K562 (cell line): ENCODE results near the gene MRPS33. TPM values are rescaled to one million over a fixed set of nuclear protein-coding genes. Genes with fewer than 3 reads are reported as not detected.
A peak's percentile ranks its signal among the peaks of the same experiment; 100 is the strongest.

Experiments
- ATAC-seq: fragments of 200-7000 bp; cut with Tn5 transposase; 3 replicates; pipeline ENCODE4 v1.9.1; 2020; ENCODE audit warnings: moderate library complexity
- BruUV-seq: library from RNA; stranded (reverse); fragments of 400-500 nt; replicated peaks from 2 replicates; lab custom pipeline; 2021; lab: Mats Ljungman, UMichigan
- CTCF ChIA-PET: fragments of 300-600 bp; formaldehyde crosslinking; extraction: SDS; loops from one replicate; lab custom pipeline; 2021; ENCODE audit warnings: low intra/inter-chr PET ratio; lab: Yijun Ruan, JAX
- POLR2A ChIA-PET: fragments of 300-600, 350-650 bp; sonication (Branson Sonifier 250); formaldehyde crosslinking; extraction: SDS; loops from one replicate; lab custom pipeline; 2021; ENCODE audit warnings: antibody characterized with exemption, inconsistent platforms; lab: Yijun Ruan, JAX
- DNase-seq, 4 experiments: peaks; one replicate each; pipeline versions ENCODE4 v3.0.0 to v3.0.0-alpha.2; 2011 to 2018; ENCODE audit warnings: low spot score in 3 of 4, mixed read lengths in 3 of 4; ENCODE audit errors: extremely low read depth in 1 of 4
- FAIRE-seq: peaks from 2 replicates; lab custom pipeline; 2011; peaks lifted over from hg19 to GRCh38; lab: Jason Lieb, UNC
- H2AFZ ChIP-seq: 2 replicates; pipeline ENCODE4 v1.6.0; 2011; ENCODE audit warnings: low read depth, low read length, control low read depth, inconsistent platforms
- H3K27ac ChIP-seq: fragments of 200-600 bp; 3 replicates; pipeline ENCODE4 v1.8.0; 2011; ENCODE audit warnings: low read depth, mild to moderate bottlenecking, control low read depth, inconsistent platforms, low read length, moderate library complexity, mixed read lengths; ENCODE audit errors: extremely low read depth
- H3K27me3 ChIP-seq, 2 experiments: fragments of 300-600 bp in 1 of 2; 2 replicates in 1 of 2; 3 replicates in 1 of 2; pipeline versions ENCODE4 v1.6.0 to v1.8.0; 2011; ENCODE audit warnings: inconsistent platforms in 2 of 2, low read length in 2 of 2, mild to moderate bottlenecking in 1 of 2, mixed read lengths in 1 of 2, moderate library complexity in 1 of 2; ENCODE audit not compliant: control insufficient read depth in 2 of 2, insufficient read depth in 2 of 2
- H3K36me3 ChIP-seq: fragments of 300-600 bp; 3 replicates; pipeline ENCODE4 v1.8.0; 2011; ENCODE audit warnings: mild to moderate bottlenecking, low read length, inconsistent platforms; ENCODE audit not compliant: control insufficient read depth, insufficient read depth
- H3K4me1 ChIP-seq, 2 experiments: fragments of 200-600 bp in 1 of 2; replicated peaks in 1 of 2; 2 replicates in 1 of 2; 3 replicates in 1 of 2; pipeline versions ENCODE4 v1.5.1 to v1.8.0; 2011; ENCODE audit warnings: inconsistent platforms in 2 of 2, low read length in 2 of 2, mild to moderate bottlenecking in 1 of 2, mixed read lengths in 1 of 2, moderate library complexity in 1 of 2; ENCODE audit not compliant: control insufficient read depth in 2 of 2, insufficient read depth in 2 of 2
- H3K4me2 ChIP-seq: 2 replicates; pipeline ENCODE4 v1.6.1; 2011; ENCODE audit warnings: low read length, control low read depth, inconsistent platforms, mixed read lengths; ENCODE audit not compliant: insufficient read depth
- H3K4me3 ChIP-seq: fragments of 200-600 bp; sonication (generic), shearing (Covaris generic); 2 replicates; pipeline ENCODE4 v1.5.1; 2016; ENCODE audit warnings: control low read depth, inconsistent platforms
- H3K79me2 ChIP-seq: fragments of 200-600 bp; 3 replicates; pipeline ENCODE4 v1.8.0; 2011; ENCODE audit warnings: low read length, inconsistent platforms; ENCODE audit not compliant: control insufficient read depth, insufficient read depth
- H3K9ac ChIP-seq, 2 experiments: 2 replicates each; pipeline versions ENCODE4 v1.6.0 to v1.6.1; 2011; ENCODE audit warnings: low read depth in 2 of 2, low read length in 2 of 2, control low read depth in 1 of 2, inconsistent platforms in 1 of 2, mild to moderate bottlenecking in 1 of 2, mixed read lengths in 1 of 2; ENCODE audit not compliant: insufficient read depth in 1 of 2
- H3K9me1 ChIP-seq: one replicate; pipeline ENCODE4 v1.6.0; 2011; ENCODE audit warnings: inconsistent platforms, mild to moderate bottlenecking, low read length, moderate library complexity; ENCODE audit not compliant: control insufficient read depth, insufficient read depth
- H3K9me3 ChIP-seq: replicated peaks from 2 replicates; pipeline ENCODE4 v1.5.1; 2011; ENCODE audit warnings: low read depth, low read length, inconsistent platforms; ENCODE audit not compliant: control insufficient read depth, insufficient read depth
- H4K20me1 ChIP-seq: replicated peaks from 2 replicates; pipeline ENCODE4 v1.6.1; 2011; ENCODE audit warnings: low read length, inconsistent platforms, mixed read lengths; ENCODE audit not compliant: control insufficient read depth, insufficient read depth
- MEIS2 ChIP-seq: fragments of 450-650 bp; IDR thresholded peaks from 2 replicates; pipeline ENCODE4 v1.6.1; 2014; ENCODE audit warnings: mild to moderate bottlenecking; ENCODE audit not compliant: partially characterized antibody
- PREB ChIP-seq: sonication (generic); formaldehyde crosslinking; IDR thresholded peaks from 2 replicates; pipeline ENCODE4 v1.8.1; 2023; ENCODE audit warnings: mild to moderate bottlenecking, missing genetic modification reagents
- RUNX1 ChIP-seq: sonication (generic); IDR thresholded peaks from 2 replicates; pipeline ENCODE4 v1.6.1; 2016; ENCODE audit warnings: antibody characterized with exemption, low read depth
- ZBTB11 ChIP-seq, 3 experiments: fragments of 200-800 bp in 1 of 3; fragments of 250-450 bp in 1 of 3; fragments of 450-650 bp in 1 of 3; sonication (Bioruptor Pico) in 1 of 3; sonication (Bioruptor generic) in 1 of 3; formaldehyde crosslinking in 1 of 3; IDR thresholded peaks; 2 replicates each; pipeline versions ENCODE4 v1.6.1 to v1.8.0; 2016 to 2022; ENCODE audit warnings: mild to moderate bottlenecking in 2 of 3, missing genetic modification characterization in 2 of 3, missing compliant biosample characterization in 1 of 3, moderate library complexity in 1 of 3
- ZNF121 ChIP-seq: sonication (generic); formaldehyde crosslinking; conservative IDR thresholded peaks from 2 replicates; pipeline ENCODE4 v1.8.0; 2022; ENCODE audit warnings: missing genetic modification reagents
- ZNF232 ChIP-seq: sonication (generic); formaldehyde crosslinking; IDR thresholded peaks from 2 replicates; pipeline ENCODE4 v1.8.0; 2022; ENCODE audit warnings: mild to moderate bottlenecking, missing genetic modification reagents
- ZNF311 ChIP-seq: fragments of 250-450 bp; sonication (Bioruptor Pico); IDR thresholded peaks from 2 replicates; pipeline ENCODE4 v1.4.0; 2020; ENCODE audit warnings: mild to moderate bottlenecking, moderate library complexity
- ZNF511 ChIP-seq: sonication (generic); formaldehyde crosslinking; IDR thresholded peaks from 2 replicates; pipeline ENCODE4 v1.8.0; 2022; ENCODE audit warnings: mild to moderate bottlenecking, missing genetic modification reagents
- ZNF707 ChIP-seq: fragments of 250-450 bp; sonication (Bioruptor Pico); conservative IDR thresholded peaks from 2 replicates; pipeline ENCODE4 v1.8.0; 2022; ENCODE audit warnings: inconsistent platforms, mild to moderate bottlenecking, moderate library complexity
- WGBS: fragments of 100-300 bp; shearing (Covaris generic); methylation state at CpG from one replicate; pipeline ENCODE4 v1.1.6; 2016; ENCODE audit warnings: low coverage, mixed read lengths; ENCODE audit not compliant: insufficient coverage; ENCODE audit errors: missing lambda C conversion rate; 5-methylcytosine and 5-hydroxymethylcytosine counted together
- in situ Hi-C: fragments of 300-500 bp; cut with MboI; formaldehyde crosslinking; loops from 4 replicates; pipeline ENCODE4 v1.15.0; 2018; ENCODE audit warnings: inconsistent platforms, mixed read lengths
- intact Hi-C: fragments of 100-400 bp; cut with micrococcal nuclease; formaldehyde crosslinking; loops from 2 replicates; pipeline ENCODE4 v1.14.2; 2022
- polyA plus RNA-seq, 8 experiments: library from polyadenylated mRNA; depleted of rRNA in 4 of 8; stranded (reverse) in 5 of 8; unstranded in 3 of 8; fragments of >200 nt; fragmentation: Nextera tagmentation in 2 of 8; fragmentation: Illumina TruSeq in 1 of 8; extraction: Ambion mirVana in 2 of 8; extraction: Trizol in 1 of 8; gene quantifications; 2 replicates each; pipeline versions ENCODE4 v1.2.1 to v1.2.3, GENCODE V29; 2011 to 2014; ENCODE audit warnings: inconsistent platforms in 1 of 8, missing spikeins in 1 of 8
- total RNA-seq, 7 experiments: library from RNA; depleted of rRNA in 6 of 7; stranded (reverse); fragments of >200 nt in 6 of 7; fragmentation: Illumina TruSeq in 2 of 7; extraction: Trizol in 2 of 7; gene quantifications; 2 replicates each; pipeline versions ENCODE4 v1.2.1 to v1.2.3, GENCODE V29; 2011 to 2021; ENCODE audit warnings: low replicate concordance in 1 of 7

Gene MRPS33
- total and polyA plus RNA-seq, 9 of the 15 experiments (the other 6 are each of a cell fraction or from before 2014, with no cell fraction given) = 81.1 to 442 (median 149) TPM

GRCh38 chr7:141045126-141045841 is 30.5 kb upstream of the MRPS33 start:
- Histone ChIP-seq H3K4me2 (no peak overlapping the region), H3K27me3 (peaks cover 0 to 3% of the 10 kb centered on the region in 2 experiments; a peak in 2 of 5 replicates), H3K79me2 (no peaks in the 10 kb centered on the region), H2AFZ (no peak overlapping the region), H3K4me1 (no peaks in the 10 kb centered on the region), H3K27ac (no peak overlapping the region), H3K36me3 (no peaks in the 10 kb centered on the region), H3K9ac (no peak overlapping the region), H3K9me1 (no peaks in the 10 kb centered on the region), H3K4me3 (no peak overlapping the region)
- ChIA-PET POLR2A (interaction anchor here (0.6 to 1.5 kb wide), 2 partner anchors 11 to 244 kb away, joined by 3 read pairs; no protein-coding TSS in a partner anchor), CTCF (no interaction called here)
- DNase-seq (no peak), FAIRE-seq (no peak), ATAC-seq (no peak)
- WGBS = under 1% methylated on average over 7 of the region's 7 CpGs
- in situ Hi-C loops = no loop called here
- no TSS peak for BruUV-seq
- intact Hi-C loops = no loop called here
- peak; percentile 60 for TF ChIP-seq ZNF121 (CRISPR knock-in tag)
- no peak for TF ChIP-seq ZNF232 (CRISPR knock-in tag)
- TF ChIP-seq, all 486 proteins: peak for 1
- Histone ChIP-seq H3K9me3 (no peaks in the 10 kb centered on the region), H4K20me1 (no peaks in the 10 kb centered on the region)

- Histone ChIP-seq H3K4me3 (no peak overlapping the region), H3K4me2 (no peak overlapping the region), H3K9me1 (no peaks in the 10 kb centered on the region), H3K36me3 (no peaks in the 10 kb centered on the region), H3K27ac (no peak overlapping the region), H3K27me3 (peaks cover 0 to 3% of the 10 kb centered on the region in 2 experiments; a peak in 2 of 5 replicates), H4K20me1 (no peaks in the 10 kb centered on the region), H3K79me2 (no peaks in the 10 kb centered on the region), H3K9ac (no peak overlapping the region), H3K9me3 (no peaks in the 10 kb centered on the region), H3K4me1 (no peaks in the 10 kb centered on the region), H2AFZ (no peak overlapping the region)
- no peak for ATAC-seq
- no peak for DNase-seq
- no TSS peak for BruUV-seq
- intact Hi-C loops (no loop called here), in situ Hi-C loops (no loop called here)
- ChIA-PET POLR2A (no interaction called here), CTCF (no interaction called here)
- WGBS = 2% methylated on average over 4 of the region's 4 CpGs
- peak; percentile 26 for FAIRE-seq
- TF ChIP-seq MEIS2 (no peak), ZNF311 (no peak), ZNF511 (CRISPR knock-in tag) (no peak), RUNX1 (no peak), ZNF707 (no peak), ZBTB11 (CRISPR knock-in tag; IDR thresholded peaks at IDR 0.05) (no peak), PREB (no peak)
Measured at GRCh38 chr7:141043616-141044015, 28.9 kb upstream of the MRPS33 start.
